SK-N-SH (cell line): Measurements from ENCODE around the gene GALNT12. TPM values are rescaled to one million over a fixed set of nuclear protein-coding genes. Genes with fewer than 3 reads are reported as not detected.

ENCODE experiments used
- CTCF ChIA-PET: fragments of 300-600, 350-600 bp; formaldehyde crosslinking; extraction: SDS; loops from one replicate; lab custom pipeline; 2021; lab: Yijun Ruan, JAX
- POLR2A ChIA-PET: fragments of 350-600 bp; sonication (Branson Sonifier 250); formaldehyde crosslinking; extraction: SDS; loops from one replicate; lab custom pipeline; 2020; ENCODE audit warnings: antibody characterized with exemption, inconsistent platforms; lab: Yijun Ruan, JAX
- DNase-seq: peaks from one replicate; pipeline ENCODE4 v3.0.0; 2012
- H2AFZ ChIP-seq: fragments of 200-600 bp; sonication (generic); 2 replicates; pipeline ENCODE4 v1.8.1; 2016; ENCODE audit warnings: antibody characterized with exemption, mild to moderate bottlenecking, low read depth
- H3F3A ChIP-seq: fragments of 200-600 bp; sonication (generic); replicated peaks from 2 replicates; pipeline ENCODE3; 2016; ENCODE audit warnings: antibody characterized with exemption, mild to moderate bottlenecking; ENCODE audit not compliant: insufficient read depth
- H3K27ac ChIP-seq, 2 experiments: fragments of 200-500 bp in 1 of 2; fragments of 200-600 bp in 1 of 2; sonication (Bioruptor generic) in 1 of 2; sonication (generic), shearing (Covaris generic) in 1 of 2; 2 replicates each; pipeline versions ENCODE4 v1.5.1 to v1.6.1; 2014 to 2016; ENCODE audit warnings: low read depth in 2 of 2, inconsistent platforms in 1 of 2, low read length in 1 of 2, mild to moderate bottlenecking in 1 of 2, mixed read lengths in 1 of 2
- H3K27me3 ChIP-seq: fragments of 200-600 bp; sonication (generic), shearing (Covaris generic); 2 replicates; pipeline ENCODE4 v1.6.1; 2016; ENCODE audit warnings: mixed run types; ENCODE audit not compliant: insufficient read depth
- H3K36me3 ChIP-seq, 2 experiments: fragments of 200-500 bp in 1 of 2; fragments of 200-600 bp in 1 of 2; sonication (Bioruptor generic) in 1 of 2; sonication (generic) in 1 of 2; replicated peaks in 1 of 2; 2 replicates each; pipeline versions ENCODE3 to v1.5.1; 2014 to 2016; ENCODE audit warnings: low read length in 1 of 2, mild to moderate bottlenecking in 1 of 2; ENCODE audit not compliant: insufficient read depth in 2 of 2, control insufficient read depth in 1 of 2
- H3K4me1 ChIP-seq, 2 experiments: fragments of 200-500 bp in 1 of 2; fragments of 200-600 bp in 1 of 2; sonication (Bioruptor generic) in 1 of 2; sonication (generic), shearing (Covaris generic) in 1 of 2; 2 replicates each; pipeline versions ENCODE4 v1.5.1 to v1.6.1; 2014 to 2016; ENCODE audit warnings: low read depth in 1 of 2, low read length in 1 of 2, mixed run types in 1 of 2; ENCODE audit not compliant: insufficient read depth in 2 of 2, control insufficient read depth in 1 of 2
- H3K4me2 ChIP-seq: fragments of 200-600 bp; sonication (generic), shearing (Covaris generic); 2 replicates; pipeline ENCODE4 v1.6.1; 2017; ENCODE audit warnings: mixed run types
- H3K4me3 ChIP-seq, 2 experiments: fragments of 200-500 bp in 1 of 2; fragments of 200-600 bp in 1 of 2; sonication (Bioruptor generic) in 1 of 2; sonication (generic), shearing (Covaris generic) in 1 of 2; 2 replicates each; pipeline versions ENCODE4 v1.5.1 to v1.8.1; 2014 to 2016; ENCODE audit warnings: low read depth in 2 of 2, inconsistent platforms in 1 of 2, low read length in 1 of 2, mild to moderate bottlenecking in 1 of 2, mixed read lengths in 1 of 2, moderate library complexity in 1 of 2
- H3K79me2 ChIP-seq: fragments of 200-600 bp; sonication (generic); 2 replicates; pipeline ENCODE4 v1.8.1; 2017; ENCODE audit warnings: mild to moderate bottlenecking; ENCODE audit not compliant: insufficient read depth
- H3K9ac ChIP-seq: fragments of 200-600 bp; sonication (generic); 2 replicates; pipeline ENCODE4 v1.6.1; 2017; ENCODE audit warnings: mixed run types
- H3K9me2 ChIP-seq: fragments of 200-600 bp; sonication (generic); 2 replicates; pipeline ENCODE4 v1.6.1; 2017; ENCODE audit warnings: mixed run types
- H3K9me3 ChIP-seq: fragments of 200-600 bp; sonication (generic); 2 replicates; pipeline ENCODE4 v1.6.1; 2017; ENCODE audit warnings: mixed run types, mild to moderate bottlenecking, moderate library complexity
- H4K20me1 ChIP-seq: fragments of 200-600 bp; sonication (generic); 2 replicates; pipeline ENCODE4 v1.6.1; 2017; ENCODE audit warnings: mild to moderate bottlenecking, mixed run types; ENCODE audit not compliant: insufficient read depth
- FOXJ3 ChIP-seq: sonication (generic); formaldehyde crosslinking; IDR thresholded peaks from 2 replicates; pipeline ENCODE4 v1.5.1; 2020; ENCODE audit warnings: mild to moderate bottlenecking, missing genetic modification reagents
- GATA2 ChIP-seq: sonication (generic); formaldehyde crosslinking; IDR thresholded peaks from 2 replicates; pipeline ENCODE4 v1.5.0; 2020; ENCODE audit warnings: mild to moderate bottlenecking, missing genetic modification reagents
- JUND ChIP-seq: IDR thresholded peaks from 2 replicates; pipeline ENCODE4 v1.4.0; 2012
- MEF2A ChIP-seq: IDR thresholded peaks from 2 replicates; pipeline ENCODE4 v1.4.0; 2012; ENCODE audit warnings: low read depth, borderline replicate concordance
- MXI1 ChIP-seq: IDR thresholded peaks from 2 replicates; pipeline ENCODE4 v1.6.1; 2012; ENCODE audit warnings: mild to moderate bottlenecking, low read depth, low read length, improper control_type of control experiment
- NRF1 ChIP-seq: IDR thresholded peaks from 2 replicates; pipeline ENCODE4 v1.6.1; 2012; ENCODE audit warnings: low read depth, mild to moderate bottlenecking, low read length
- POLR2AphosphoS5 ChIP-seq: IDR thresholded peaks from 2 replicates; pipeline ENCODE4 v1.6.1; 2012; ENCODE audit warnings: low read depth, low read length
- RXRA ChIP-seq: IDR thresholded peaks from 2 replicates; pipeline ENCODE4 v1.4.0; 2012; ENCODE audit warnings: low read depth, mild to moderate bottlenecking, borderline replicate concordance
- SMC3 ChIP-seq: IDR thresholded peaks from 2 replicates; pipeline ENCODE4 v1.6.1; 2012; ENCODE audit warnings: low read depth, low read length, improper control_type of control experiment
- WGBS: methylation state at CpG from one replicate; pipeline ENCODE4 v1.1.6; 2017; ENCODE audit warnings: low lambda C conversion rate; 5-methylcytosine and 5-hydroxymethylcytosine counted together
- polyA plus RNA-seq, 3 experiments: library from polyadenylated mRNA; depleted of rRNA; stranded (reverse); fragments of >200 nt; gene quantifications; 2 replicates each; pipeline ENCODE4 v1.2.3, GENCODE V29; 2012
- TF ChIP-seq, protein P1 (sequence below): IDR thresholded peaks from 2 replicates; pipeline ENCODE4 v1.4.0; 2012; ENCODE audit warnings: low read depth, borderline replicate concordance

GALNT12 gene, protein sequence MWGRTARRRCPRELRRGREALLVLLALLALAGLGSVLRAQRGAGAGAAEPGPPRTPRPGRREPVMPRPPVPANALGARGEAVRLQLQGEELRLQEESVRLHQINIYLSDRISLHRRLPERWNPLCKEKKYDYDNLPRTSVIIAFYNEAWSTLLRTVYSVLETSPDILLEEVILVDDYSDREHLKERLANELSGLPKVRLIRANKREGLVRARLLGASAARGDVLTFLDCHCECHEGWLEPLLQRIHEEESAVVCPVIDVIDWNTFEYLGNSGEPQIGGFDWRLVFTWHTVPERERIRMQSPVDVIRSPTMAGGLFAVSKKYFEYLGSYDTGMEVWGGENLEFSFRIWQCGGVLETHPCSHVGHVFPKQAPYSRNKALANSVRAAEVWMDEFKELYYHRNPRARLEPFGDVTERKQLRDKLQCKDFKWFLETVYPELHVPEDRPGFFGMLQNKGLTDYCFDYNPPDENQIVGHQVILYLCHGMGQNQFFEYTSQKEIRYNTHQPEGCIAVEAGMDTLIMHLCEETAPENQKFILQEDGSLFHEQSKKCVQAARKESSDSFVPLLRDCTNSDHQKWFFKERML
- polyA plus RNA-seq (2012; rRNA removed): 7.4 TPM in 2 replicates
- polyA plus RNA-seq (2012; cell fraction: cytosol; rRNA removed): 5.5 and 5.6 TPM in 2 replicates
- 10.4 and 15.0 TPM in 2 replicates for polyA plus RNA-seq (2012; cell fraction: nucleus; rRNA removed)

DNA sequence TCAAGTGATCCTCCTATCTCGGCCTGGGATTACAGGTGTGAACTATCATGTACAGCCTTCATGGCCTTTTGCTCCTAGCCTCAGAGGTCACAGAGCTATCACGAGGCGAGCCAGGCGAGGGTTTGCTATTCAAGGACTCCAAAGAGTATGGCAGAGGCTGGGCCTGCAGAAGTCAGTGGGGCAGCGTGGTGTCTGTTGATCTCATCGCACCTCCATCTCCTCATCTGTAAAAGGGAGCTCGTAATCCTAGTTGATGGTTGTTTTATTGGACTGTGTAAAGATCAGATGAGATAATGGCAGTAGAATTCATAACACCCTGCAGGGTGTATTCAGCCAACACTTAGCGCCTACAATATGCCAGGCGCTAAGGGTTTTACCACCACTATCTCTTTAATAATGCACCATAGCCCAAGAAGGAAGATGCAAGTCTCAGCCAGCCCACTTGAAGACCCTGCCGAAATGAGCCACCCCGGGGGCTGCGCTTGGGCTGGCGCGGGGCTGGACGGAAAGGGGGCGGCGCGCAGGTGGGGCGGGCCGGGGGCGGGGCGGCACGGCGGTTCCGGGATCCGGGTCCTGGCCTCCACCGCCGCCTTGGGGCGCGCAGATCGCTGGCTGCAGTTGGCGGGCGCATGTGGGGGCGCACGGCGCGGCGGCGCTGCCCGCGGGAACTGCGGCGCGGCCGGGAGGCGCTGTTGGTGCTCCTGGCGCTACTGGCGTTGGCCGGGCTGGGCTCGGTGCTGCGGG, at the start of gene GALNT12:
Gene GALNT12 (plus strand): TSS at position 601 of the 744 bp plus-strand sequence. CDS start 29 bp downstream, at position 630.
- H3K4me3 ChIP-seq: peak within 1 kb of the TSS; percentile 62 to 71
- H3F3A ChIP-seq: peaks cover 7% of the 10 kb centered on the region
- H3K9me2 ChIP-seq: no peaks in the 10 kb centered on the region
- no peaks in the 10 kb centered on the region for H4K20me1 ChIP-seq
- H2AFZ ChIP-seq: peak within 1 kb of the TSS; percentile 75
- H3K4me1 ChIP-seq: peaks cover 0 to 19% of the 10 kb centered on the region in 2 experiments; a peak in 1 of 4 replicates
- no peak within 1 kb of the TSS for H3K9ac ChIP-seq
- ChIA-PET CTCF (interaction anchor here (0.6 to 2.8 kb wide), 15 partner anchors 10 to 492 kb away, joined by 3 to 10 read pairs (median 3); no protein-coding TSS in a partner anchor), POLR2A (no interaction called here)
- H3K9me3 ChIP-seq: no peaks in the 10 kb centered on the region
- peaks cover 20% of the 10 kb centered on the region; the same call in 1 of the 2 replicates for H3K27me3 ChIP-seq
- no peak for TF ChIP-seq FOXJ3 (CRISPR knock-in tag)
- 0 out of 2 replicates have a peak, but pooled peaks have one; percentile 8 for TF ChIP-seq GATA2 (CRISPR knock-in tag)
- no peak within 1 kb of the TSS for H3K27ac ChIP-seq
- H3K79me2 ChIP-seq: no peaks in the 10 kb centered on the region
- peak within 1 kb of the TSS; percentile 89 for H3K4me2 ChIP-seq
- 47% methylated on average over 15 of the region's 51 CpGs for WGBS
- H3K36me3 ChIP-seq: no peaks in the 10 kb centered on the region
- DNase-seq: peak; percentile 86

DNA sequence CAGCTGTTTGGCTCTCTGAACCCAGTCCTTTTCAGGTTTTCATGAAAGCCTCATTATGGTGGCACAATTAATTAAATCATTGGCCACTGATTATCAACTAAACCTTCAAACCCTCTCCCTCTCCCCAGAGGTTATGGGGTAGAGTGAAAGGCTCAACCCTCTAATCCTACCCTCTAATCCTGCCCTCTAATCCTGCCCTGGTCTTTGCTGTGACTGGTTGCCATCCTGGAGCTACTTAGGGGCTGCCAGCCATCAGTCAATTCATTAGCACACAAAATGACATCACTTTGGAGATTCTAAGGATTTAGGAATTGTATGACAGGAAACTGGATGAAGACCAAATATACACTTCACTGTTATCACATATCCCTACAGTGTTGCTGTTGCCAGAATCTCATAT, 47.2 kb upstream of the GALNT12 start:
- H4K20me1 ChIP-seq: no peaks in the 10 kb centered on the region
- TF ChIP-seq JUND: no peak
- TF ChIP-seq, protein P1, sequence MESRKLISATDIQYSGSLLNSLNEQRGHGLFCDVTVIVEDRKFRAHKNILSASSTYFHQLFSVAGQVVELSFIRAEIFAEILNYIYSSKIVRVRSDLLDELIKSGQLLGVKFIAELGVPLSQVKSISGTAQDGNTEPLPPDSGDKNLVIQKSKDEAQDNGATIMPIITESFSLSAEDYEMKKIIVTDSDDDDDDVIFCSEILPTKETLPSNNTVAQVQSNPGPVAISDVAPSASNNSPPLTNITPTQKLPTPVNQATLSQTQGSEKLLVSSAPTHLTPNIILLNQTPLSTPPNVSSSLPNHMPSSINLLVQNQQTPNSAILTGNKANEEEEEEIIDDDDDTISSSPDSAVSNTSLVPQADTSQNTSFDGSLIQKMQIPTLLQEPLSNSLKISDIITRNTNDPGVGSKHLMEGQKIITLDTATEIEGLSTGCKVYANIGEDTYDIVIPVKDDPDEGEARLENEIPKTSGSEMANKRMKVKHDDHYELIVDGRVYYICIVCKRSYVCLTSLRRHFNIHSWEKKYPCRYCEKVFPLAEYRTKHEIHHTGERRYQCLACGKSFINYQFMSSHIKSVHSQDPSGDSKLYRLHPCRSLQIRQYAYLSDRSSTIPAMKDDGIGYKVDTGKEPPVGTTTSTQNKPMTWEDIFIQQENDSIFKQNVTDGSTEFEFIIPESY: no peak
- TF ChIP-seq NRF1: no peak
- TF ChIP-seq MXI1: no peak
- no peak for TF ChIP-seq POLR2AphosphoS5
- no peak for TF ChIP-seq MEF2A
- no peak for TF ChIP-seq RXRA
- TF ChIP-seq SMC3: no peak
- no peaks in the 10 kb centered on the region for H3K79me2 ChIP-seq
- no peak overlapping the region for H3K4me3 ChIP-seq
- H3K9me3 ChIP-seq: peaks cover 11% of the 10 kb centered on the region
- DNase-seq: no peak
- H3K27me3 ChIP-seq: no peaks in the 10 kb centered on the region
- H3K4me1 ChIP-seq: no peaks in the 10 kb centered on the region
- H3K36me3 ChIP-seq: peaks cover 30 to 44% of the 10 kb centered on the region in 2 experiments
- no peak overlapping the region for H3K27ac ChIP-seq
- no peaks in the 10 kb centered on the region for H3K9me2 ChIP-seq
- no peak overlapping the region for H3K9ac ChIP-seq
- CTCF ChIA-PET: interaction anchor here (1.7 to 3.2 kb wide), 2 partner anchors 14 to 16 kb away, joined by 5 to 16 read pairs; no protein-coding TSS in a partner anchor
- H3F3A ChIP-seq: no peaks in the 10 kb centered on the region
- H2AFZ ChIP-seq: no peak overlapping the region
- POLR2A ChIA-PET: no interaction called here
- H3K4me2 ChIP-seq: no peak overlapping the region
